ENCODE data around the gene OR9Q2. TPM values are rescaled to one million over a fixed set of nuclear protein-coding genes. Genes with fewer than 3 reads are reported as not detected.

Gene OR9Q2
- total and polyA plus RNA-seq, 4 donors = not detected

GRCh38 chr11:58192229-58192628 is 3.4 kb downstream of the OR9Q2 start:
- no peak overlapping the region for H3K9ac ChIP-seq (ENCODE audit: insufficient read depth in 1 of 2, low read length in 2 of 2)
- H3K36me3 ChIP-seq (ENCODE audit: control insufficient read depth in 4 of 4, insufficient read depth in 4 of 4, low read length in 4 of 4) = no peaks in the 10 kb centered on the region
- no peaks in the 10 kb centered on the region for H3K4me1 ChIP-seq (ENCODE audit: control insufficient read depth in 5 of 5, insufficient read depth in 5 of 5, low read length in 5 of 5)
- ATAC-seq (ENCODE audit: insufficient read depth, low FRiP score) = no peak
- TF ChIP-seq CTCF (IDR thresholded peaks at IDR 0.05; ENCODE audit: control extremely low read depth, extremely low read depth) = no peak
- H3K4me3 ChIP-seq = no peak overlapping the region
- DNase-seq = no peak
- WGBS, 2 donors = 82 to 85% methylated on average over 3 of the region's 3 CpGs
- H3K27me3 ChIP-seq (ENCODE audit: control insufficient read depth in 3 of 3, insufficient read depth in 3 of 3, low read length in 2 of 3) = no peaks in the 10 kb centered on the region
- H3K9me3 ChIP-seq (ENCODE audit: control insufficient read depth in 4 of 4, insufficient read depth in 3 of 4, low read length in 3 of 4) = no peaks in the 10 kb centered on the region
- no peak overlapping the region for H3K27ac ChIP-seq (ENCODE audit: low read depth in 1 of 2, low read length in 1 of 2)

GRCh38 chr11:58193391-58193790 is 4.5 kb downstream of the OR9Q2 start:
- no peak overlapping the region for H3K27ac ChIP-seq (ENCODE audit: low read depth in 1 of 2, low read length in 1 of 2)
- no peaks in the 10 kb centered on the region for H3K9me3 ChIP-seq (ENCODE audit: control insufficient read depth in 4 of 4, insufficient read depth in 3 of 4, low read length in 3 of 4)
- DNase-seq (no peak), ATAC-seq (ENCODE audit: insufficient read depth, low FRiP score) (no peak)
- H3K27me3 ChIP-seq (ENCODE audit: control insufficient read depth in 3 of 3, insufficient read depth in 3 of 3, low read length in 2 of 3) = no peaks in the 10 kb centered on the region
- H3K36me3 ChIP-seq (ENCODE audit: control insufficient read depth in 4 of 4, insufficient read depth in 4 of 4, low read length in 4 of 4) = no peaks in the 10 kb centered on the region
- no peak for TF ChIP-seq CTCF (IDR thresholded peaks at IDR 0.05; ENCODE audit: control extremely low read depth, extremely low read depth)
- H3K4me3 ChIP-seq = no peak overlapping the region
- no peak overlapping the region for H3K9ac ChIP-seq (ENCODE audit: insufficient read depth in 1 of 2, low read length in 2 of 2)
- H3K4me1 ChIP-seq (ENCODE audit: control insufficient read depth in 5 of 5, insufficient read depth in 5 of 5, low read length in 5 of 5) = no peaks in the 10 kb centered on the region

GRCh38 chr11:58195939-58196338 is 7.1 kb downstream of the OR9Q2 start:
- no peak overlapping the region for H3K4me3 ChIP-seq
- H3K27me3 ChIP-seq (ENCODE audit: control insufficient read depth in 3 of 3, insufficient read depth in 3 of 3, low read length in 2 of 3) = no peaks in the 10 kb centered on the region
- peaks cover 0 to 3% (median 0%) of the 10 kb centered on the region in 4 donors for H3K9me3 ChIP-seq (ENCODE audit: control insufficient read depth in 4 of 4, insufficient read depth in 3 of 4, low read length in 3 of 4)
- no peaks in the 10 kb centered on the region for H3K36me3 ChIP-seq (ENCODE audit: control insufficient read depth in 4 of 4, insufficient read depth in 4 of 4, low read length in 4 of 4)
- no peak for TF ChIP-seq CTCF (IDR thresholded peaks at IDR 0.05; ENCODE audit: control extremely low read depth, extremely low read depth)
- DNase-seq (no peak), ATAC-seq (ENCODE audit: insufficient read depth, low FRiP score) (no peak)
- H3K9ac ChIP-seq (ENCODE audit: insufficient read depth in 1 of 2, low read length in 2 of 2) = no peak overlapping the region
- H3K27ac ChIP-seq (ENCODE audit: low read depth in 1 of 2, low read length in 1 of 2) = no peak overlapping the region
- WGBS, 2 donors = 92 to 98% methylated on average over 2 of the region's 2 CpGs
- no peaks in the 10 kb centered on the region for H3K4me1 ChIP-seq (ENCODE audit: control insufficient read depth in 5 of 5, insufficient read depth in 5 of 5, low read length in 5 of 5)

GRCh38 chr11:58199271-58199670 is 10.4 kb downstream of the OR9Q2 start:
- DNase-seq (no peak), ATAC-seq (ENCODE audit: insufficient read depth, low FRiP score) (no peak)
- H3K9ac ChIP-seq (ENCODE audit: insufficient read depth in 1 of 2, low read length in 2 of 2) = no peak overlapping the region
- H3K36me3 ChIP-seq (ENCODE audit: control insufficient read depth in 4 of 4, insufficient read depth in 4 of 4, low read length in 4 of 4) = no peaks in the 10 kb centered on the region
- H3K4me3 ChIP-seq = no peak overlapping the region
- H3K27me3 ChIP-seq (ENCODE audit: control insufficient read depth in 3 of 3, insufficient read depth in 3 of 3, low read length in 2 of 3) = no peaks in the 10 kb centered on the region
- H3K9me3 ChIP-seq (ENCODE audit: control insufficient read depth in 4 of 4, insufficient read depth in 3 of 4, low read length in 3 of 4) = peaks cover 0 to 3% (median 0%) of the 10 kb centered on the region in 4 donors
- no peak for TF ChIP-seq CTCF (IDR thresholded peaks at IDR 0.05; ENCODE audit: control extremely low read depth, extremely low read depth)
- 50 to 82% methylated on average over 1 of the region's 1 CpG for WGBS, 2 donors
- no peaks in the 10 kb centered on the region for H3K4me1 ChIP-seq (ENCODE audit: control insufficient read depth in 5 of 5, insufficient read depth in 5 of 5, low read length in 5 of 5)
- H3K27ac ChIP-seq (ENCODE audit: low read depth in 1 of 2, low read length in 1 of 2) = no peak overlapping the region
